Trophoblast cell (in vitro differentiated cells and primary cell): ENCODE results near the gene SDR42E2.

Experiments used
- DNase-seq, 2 donors: peaks; one replicate each; pipeline ENCODE4 v3.0.0-alpha.2; 2016
- H2AFZ ChIP-seq: 2 replicates; pipeline ENCODE4 v1.6.1; 2013; ENCODE audit warnings: low read length, moderate library complexity, mild to moderate bottlenecking; ENCODE audit not compliant: insufficient read depth, poor library complexity
- H2AK5ac ChIP-seq: 2 replicates; pipeline ENCODE4 v1.6.1; 2013; ENCODE audit warnings: mild to moderate bottlenecking, low read length
- H2BK120ac ChIP-seq: 2 replicates; pipeline ENCODE4 v1.6.1; 2013; ENCODE audit warnings: low read length, mild to moderate bottlenecking, moderate library complexity; ENCODE audit not compliant: insufficient read depth, poor library complexity
- H2BK12ac ChIP-seq: 2 replicates; pipeline ENCODE4 v1.6.1; 2013; ENCODE audit warnings: mild to moderate bottlenecking, low read length, moderate library complexity
- H2BK5ac ChIP-seq: 2 replicates; pipeline ENCODE4 v1.6.1; 2013; ENCODE audit warnings: low read length, low read depth, moderate library complexity, mild to moderate bottlenecking; ENCODE audit not compliant: poor library complexity
- H3K14ac ChIP-seq: 2 replicates; pipeline ENCODE4 v1.6.1; 2013; ENCODE audit warnings: mild to moderate bottlenecking, low read length
- H3K18ac ChIP-seq: 2 replicates; pipeline ENCODE4 v1.6.1; 2013; ENCODE audit warnings: mild to moderate bottlenecking, low read length
- H3K23ac ChIP-seq: 2 replicates; pipeline ENCODE4 v1.6.1; 2013; ENCODE audit warnings: low read length
- H3K27ac ChIP-seq: 2 replicates; pipeline ENCODE4 v1.5.1; 2013; ENCODE audit warnings: low read depth, mild to moderate bottlenecking, inconsistent platforms, low read length, moderate library complexity
- H3K27me3 ChIP-seq: 2 replicates; pipeline ENCODE4 v1.6.1; 2013; ENCODE audit warnings: inconsistent platforms, mild to moderate bottlenecking, low read length, moderate library complexity; ENCODE audit not compliant: insufficient read depth
- H3K36me3 ChIP-seq, 2 experiments: 1 replicate in 1 of 2; 2 replicates in 1 of 2; pipeline ENCODE4 v1.6.1; 2013; ENCODE audit warnings: low read length in 2 of 2, mild to moderate bottlenecking in 2 of 2, moderate library complexity in 1 of 2; ENCODE audit not compliant: insufficient read depth in 2 of 2, control insufficient read depth in 1 of 2
- H3K4ac ChIP-seq: 2 replicates; pipeline ENCODE4 v1.6.1; 2013; ENCODE audit warnings: low read depth, mild to moderate bottlenecking, low read length, moderate library complexity
- H3K4me1 ChIP-seq, 2 experiments: 1 replicate in 1 of 2; 2 replicates in 1 of 2; pipeline ENCODE4 v1.6.1; 2013; ENCODE audit warnings: low read length in 2 of 2, mild to moderate bottlenecking in 2 of 2, moderate library complexity in 1 of 2; ENCODE audit not compliant: insufficient read depth in 2 of 2, control insufficient read depth in 1 of 2
- H3K4me2 ChIP-seq: 2 replicates; pipeline ENCODE4 v1.6.1; 2013; ENCODE audit warnings: inconsistent platforms, mild to moderate bottlenecking, low read length, moderate library complexity
- H3K4me3 ChIP-seq: 2 replicates; pipeline ENCODE4 v1.5.1; 2013; ENCODE audit warnings: mild to moderate bottlenecking, low read depth, low read length, inconsistent platforms
- H3K79me1 ChIP-seq: one replicate; pipeline ENCODE4 v1.6.1; 2013; ENCODE audit warnings: low read length
- H3K79me2 ChIP-seq: 2 replicates; pipeline ENCODE4 v1.6.1; 2013; ENCODE audit warnings: low read length, mild to moderate bottlenecking; ENCODE audit not compliant: control insufficient read depth, insufficient read depth, poor library complexity
- H3K9ac ChIP-seq: 2 replicates; pipeline ENCODE4 v1.6.1; 2013; ENCODE audit warnings: mild to moderate bottlenecking, low read length
- H3K9me3 ChIP-seq: 2 replicates; pipeline ENCODE4 v1.6.1; 2013; ENCODE audit warnings: low read depth, mild to moderate bottlenecking, control low read depth, inconsistent platforms, low read length; ENCODE audit not compliant: insufficient read depth
- H4K12ac ChIP-seq: 2 replicates; pipeline ENCODE4 v1.6.1; 2013; ENCODE audit warnings: low read depth, mild to moderate bottlenecking, low read length, moderate library complexity
- H4K8ac ChIP-seq: 2 replicates; pipeline ENCODE4 v1.6.1; 2013; ENCODE audit warnings: low read depth, mild to moderate bottlenecking, low read length, moderate library complexity
- H4K91ac ChIP-seq: one replicate; pipeline ENCODE4 v1.6.1; 2013; ENCODE audit warnings: low read depth, mild to moderate bottlenecking, low read length, moderate library complexity
- WGBS: extraction: QIAGEN DNeasy Blood & Tissue Kit; methylation state at CpG from one replicate; pipeline ENCODE4 v1.1.7; 2013; ENCODE audit warnings: missing lambda C conversion rate; ENCODE audit not compliant: insufficient read length, insufficient coverage; ENCODE audit errors: extremely low coverage; 5-methylcytosine and 5-hydroxymethylcytosine counted together

Gene SDR42E2

GRCh38 chr16:22210285-22210684 lies 48.0 kb downstream of the SDR42E2 start:
- Histone ChIP-seq H3K4me2 (no peak overlapping the region), H4K12ac (no peak overlapping the region), H3K4ac (no peak overlapping the region), H2BK120ac (no peak overlapping the region), H3K27ac (no peak overlapping the region), H2BK5ac (no peak overlapping the region), H3K79me1 (peaks cover 5% of the 10 kb centered on the region), H4K8ac (no peak overlapping the region), H3K4me1 (peaks cover 2 to 7% of the 10 kb centered on the region in 2 experiments), H4K91ac (no peak overlapping the region), H3K36me3 (no peaks in the 10 kb centered on the region), H3K79me2 (peaks cover 5% of the 10 kb centered on the region), H3K23ac (no peak overlapping the region), H3K27me3 (no peaks in the 10 kb centered on the region), H3K14ac (no peak overlapping the region), H2AK5ac (no peak overlapping the region), H2AFZ (no peak overlapping the region), H3K4me3 (no peak overlapping the region), H2BK12ac (no peak overlapping the region), H3K18ac (no peak overlapping the region), H3K9ac (no peak overlapping the region), H3K9me3 (peaks cover 2% of the 10 kb centered on the region)
- DNase-seq = no peak
- WGBS = no CpG with 5 or more reads among the region's 6 CpGs

DNA sequence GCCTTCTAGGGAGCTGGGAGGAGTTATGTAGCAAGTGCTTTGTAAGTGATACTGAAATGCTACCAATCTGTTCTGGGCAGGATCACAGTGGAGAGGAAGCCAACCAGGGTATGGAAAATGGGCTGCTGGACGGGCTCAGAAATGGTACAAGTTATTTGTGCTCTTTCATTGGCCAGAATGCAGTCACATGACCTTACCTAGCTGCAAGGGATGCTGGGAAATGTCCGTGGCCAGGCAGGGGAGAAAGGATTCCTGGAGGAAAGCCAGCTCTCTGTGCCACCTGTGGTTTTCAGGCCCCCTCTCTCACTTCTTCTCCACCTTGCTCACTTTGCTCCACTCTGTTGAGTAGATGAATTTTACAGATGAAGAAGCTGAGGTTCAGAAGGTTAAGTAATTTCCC lies 48.5 kb downstream of the SDR42E2 start:
- Histone ChIP-seq H3K27me3 (no peaks in the 10 kb centered on the region), H2BK120ac (no peak overlapping the region), H2BK5ac (no peak overlapping the region), H4K8ac (no peak overlapping the region), H3K79me2 (peaks cover 5% of the 10 kb centered on the region), H3K18ac (no peak overlapping the region), H3K9ac (no peak overlapping the region), H3K9me3 (peaks cover 2% of the 10 kb centered on the region), H3K79me1 (peaks cover 5% of the 10 kb centered on the region), H3K23ac (no peak overlapping the region), H3K14ac (no peak overlapping the region), H3K27ac (no peak overlapping the region), H3K4me3 (no peak overlapping the region), H3K4me1 (peaks cover 2 to 7% of the 10 kb centered on the region in 2 experiments), H4K91ac (no peak overlapping the region), H2BK12ac (no peak overlapping the region), H3K36me3 (no peaks in the 10 kb centered on the region), H2AK5ac (no peak overlapping the region), H3K4me2 (no peak overlapping the region), H4K12ac (no peak overlapping the region), H2AFZ (no peak overlapping the region), H3K4ac (no peak overlapping the region)
- DNase-seq = no peak
- no CpG with 5 or more reads among the region's 2 CpGs for WGBS

GRCh38 chr16:22213236-22213635 lies 50.9 kb downstream of the SDR42E2 start:
- Histone ChIP-seq H2BK120ac (no peak overlapping the region), H2AFZ (no peak overlapping the region), H4K91ac (no peak overlapping the region), H4K12ac (no peak overlapping the region), H3K18ac (no peak overlapping the region), H3K9ac (no peak overlapping the region), H3K9me3 (peaks cover 2% of the 10 kb centered on the region), H3K27ac (no peak overlapping the region), H2BK5ac (no peak overlapping the region), H3K4me2 (no peak overlapping the region), H3K27me3 (no peaks in the 10 kb centered on the region), H3K79me1 (no peaks in the 10 kb centered on the region), H2AK5ac (no peak overlapping the region), H2BK12ac (no peak overlapping the region), H3K4me1 (peaks cover 0 to 2% of the 10 kb centered on the region in 2 experiments), H3K79me2 (no peaks in the 10 kb centered on the region), H3K14ac (no peak overlapping the region), H4K8ac (no peak overlapping the region), H3K4ac (no peak overlapping the region), H3K23ac (no peak overlapping the region), H3K4me3 (no peak overlapping the region), H3K36me3 (no peaks in the 10 kb centered on the region)
- DNase-seq = no peak
- WGBS = no CpG with 5 or more reads among the region's 4 CpGs

GRCh38 chr16:22213801-22214200 lies 51.5 kb downstream of the SDR42E2 start:
- no peak overlapping the region for H2BK5ac ChIP-seq
- no peaks in the 10 kb centered on the region for H3K36me3 ChIP-seq
- no peak overlapping the region for H3K4ac ChIP-seq
- no peaks in the 10 kb centered on the region for H3K27me3 ChIP-seq
- no peak overlapping the region for H4K8ac ChIP-seq
- no peaks in the 10 kb centered on the region for H3K79me1 ChIP-seq
- H3K14ac ChIP-seq = no peak overlapping the region
- H3K4me2 ChIP-seq = no peak overlapping the region
- no peaks in the 10 kb centered on the region for H3K79me2 ChIP-seq
- no peak overlapping the region for H2AFZ ChIP-seq
- H3K4me1 ChIP-seq = peaks cover 0 to 2% of the 10 kb centered on the region in 2 experiments
- no peak overlapping the region for H2BK12ac ChIP-seq
- no peak overlapping the region for H4K91ac ChIP-seq
- no peak overlapping the region for H3K18ac ChIP-seq
- DNase-seq = no peak
- no peak overlapping the region for H3K9ac ChIP-seq
- no peak overlapping the region for H3K4me3 ChIP-seq
- no peak overlapping the region for H3K27ac ChIP-seq
- peaks cover 2% of the 10 kb centered on the region for H3K9me3 ChIP-seq
- H2BK120ac ChIP-seq = no peak overlapping the region
- no peak overlapping the region for H2AK5ac ChIP-seq
- no peak overlapping the region for H4K12ac ChIP-seq
- no peak overlapping the region for H3K23ac ChIP-seq
- no CpG with 5 or more reads among the region's 3 CpGs for WGBS
